ENCODE results near the gene PNCK. TPM values are rescaled to one million over a fixed set of nuclear protein-coding genes. Genes with fewer than 3 reads are reported as not detected.
"Not testable (repeated sequence)": the region's sequence is repeated elsewhere in the genome, so short reads cannot be mapped to it uniquely, and the experiment has no call there.

PNCK gene
- total and polyA plus RNA-seq, 2 donors = 2.4 to 8.2 TPM

DNA sequence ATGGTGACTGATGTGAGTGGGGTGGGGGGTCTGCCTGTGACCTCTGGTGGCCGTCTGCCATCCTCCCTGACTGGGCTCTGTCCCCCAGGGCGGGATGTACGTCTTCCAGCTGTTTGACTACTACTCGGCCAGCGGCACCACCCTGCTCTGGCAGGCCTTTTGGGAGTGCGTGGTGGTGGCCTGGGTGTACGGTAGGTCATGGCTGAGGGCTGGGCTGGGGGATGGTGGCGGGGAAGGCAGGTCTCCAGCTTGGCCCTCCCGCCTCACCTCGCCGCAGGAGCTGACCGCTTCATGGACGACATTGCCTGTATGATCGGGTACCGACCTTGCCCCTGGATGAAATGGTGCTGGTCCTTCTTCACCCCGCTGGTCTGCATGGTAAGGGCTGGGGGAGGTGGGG, 20.6 kb upstream of the PNCK start:
- H3K4me3 ChIP-seq (ENCODE audit: low read length in 2 of 2); H3K4me1 ChIP-seq (ENCODE audit: control insufficient read depth in 2 of 2, insufficient read depth in 2 of 2, low read length in 2 of 2); H3K9me3 ChIP-seq (ENCODE audit: control insufficient read depth in 2 of 2, insufficient read depth in 1 of 2, low read length in 1 of 2); DNase-seq (ENCODE audit: low read depth in 6 of 9, low spot score in 9 of 9); H3K27ac ChIP-seq (ENCODE audit: low read depth in 1 of 2, low read length in 1 of 2): not testable (repeated sequence)
- H3K27me3 ChIP-seq (ENCODE audit: control insufficient read depth in 2 of 2, insufficient read depth in 1 of 2, low read length in 1 of 2) = peaks cover 6 to 25% of the 10 kb centered on the region in 2 donors
- 97% methylated on average over 16 of the region's 16 CpGs for WGBS
- H3K36me3 ChIP-seq (ENCODE audit: control insufficient read depth in 2 of 2, insufficient read depth in 2 of 2, low read length in 1 of 2) = peaks cover 4 to 13% of the 10 kb centered on the region in 2 donors

DNA sequence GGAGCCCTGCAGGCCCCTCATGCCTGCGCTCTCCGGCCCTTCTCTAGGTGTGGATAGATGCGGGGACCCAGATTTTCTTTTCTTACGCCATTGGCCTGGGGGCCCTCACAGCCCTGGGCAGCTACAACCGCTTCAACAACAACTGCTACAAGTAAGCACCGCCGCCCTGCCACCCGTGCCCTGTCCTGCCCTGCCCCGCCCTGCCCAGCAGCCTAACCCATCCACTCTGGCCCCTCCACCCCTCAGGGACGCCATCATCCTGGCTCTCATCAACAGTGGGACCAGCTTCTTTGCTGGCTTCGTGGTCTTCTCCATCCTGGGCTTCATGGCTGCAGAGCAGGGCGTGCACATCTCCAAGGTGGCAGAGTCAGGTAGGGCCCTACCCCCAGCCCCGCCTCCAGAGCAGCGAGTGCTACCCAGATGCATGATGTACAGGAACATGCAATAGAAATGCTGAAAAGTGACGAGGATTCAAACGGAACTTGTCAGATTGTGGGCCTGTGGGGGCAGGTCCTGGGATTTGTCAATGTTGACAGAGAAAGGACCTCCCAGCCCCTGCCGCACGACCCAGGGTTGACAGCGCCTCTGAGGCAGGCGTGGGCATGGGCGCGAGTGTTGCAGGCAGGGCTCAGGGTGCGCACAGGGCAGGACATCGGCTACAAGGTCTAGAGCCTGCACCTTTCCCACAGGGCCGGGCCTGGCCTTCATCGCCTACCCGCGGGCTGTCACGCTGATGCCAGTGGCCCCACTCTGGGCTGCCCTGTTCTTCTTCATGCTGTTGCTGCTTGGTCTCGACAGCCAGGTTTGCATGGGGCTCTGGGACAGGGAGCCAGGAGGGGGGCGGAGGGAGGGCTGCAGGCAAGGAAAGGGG, 19.8 kb upstream of the PNCK start:
- Histone ChIP-seq H3K4me3 (ENCODE audit: low read length in 2 of 2) (no peak overlapping the region), H3K36me3 (ENCODE audit: control insufficient read depth in 2 of 2, insufficient read depth in 2 of 2, low read length in 1 of 2) (peaks cover 4 to 6% of the 10 kb centered on the region in 2 donors), H3K27ac (ENCODE audit: low read depth in 1 of 2, low read length in 1 of 2) (no peak overlapping the region), H3K9me3 (ENCODE audit: control insufficient read depth in 2 of 2, insufficient read depth in 1 of 2, low read length in 1 of 2) (peaks cover 0 to 3% of the 10 kb centered on the region in 2 donors), H3K27me3 (ENCODE audit: control insufficient read depth in 2 of 2, insufficient read depth in 1 of 2, low read length in 1 of 2) (peaks cover 6 to 27% of the 10 kb centered on the region in 2 donors), H3K4me1 (ENCODE audit: control insufficient read depth in 2 of 2, insufficient read depth in 2 of 2, low read length in 2 of 2) (no peaks in the 10 kb centered on the region)
- no peak for DNase-seq (ENCODE audit: low read depth in 6 of 9, low spot score in 9 of 9)
- 93% methylated on average over 31 of the region's 31 CpGs for WGBS

DNA sequence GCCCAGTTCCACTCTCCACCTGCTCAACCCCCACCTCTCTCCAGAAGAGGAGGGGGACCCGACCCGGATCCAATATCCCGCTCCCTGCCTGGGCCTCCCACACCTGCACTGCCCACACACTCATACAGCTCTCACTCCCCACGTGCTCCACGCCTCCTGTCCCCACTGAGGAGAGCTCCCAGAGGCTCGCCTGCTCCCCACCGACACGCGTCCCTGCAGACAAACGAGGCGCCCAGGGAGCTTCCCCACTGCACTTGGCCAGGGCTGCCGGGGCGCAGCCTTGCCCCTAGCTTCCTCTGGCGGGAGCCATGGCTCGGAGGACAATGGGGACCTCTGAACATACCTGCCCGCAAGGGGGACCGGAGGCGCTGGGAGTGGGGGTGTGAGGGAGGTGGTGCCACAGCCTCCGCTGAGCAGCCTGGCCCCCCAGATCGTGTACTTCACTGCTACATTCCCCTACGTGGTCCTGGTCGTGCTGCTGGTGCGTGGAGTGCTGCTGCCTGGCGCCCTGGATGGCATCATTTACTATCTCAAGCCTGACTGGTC, 19.1 kb upstream of the PNCK start:
- DNase-seq (ENCODE audit: low read depth in 6 of 9, low spot score in 9 of 9) = no peak
- Histone ChIP-seq H3K27ac (ENCODE audit: low read depth in 1 of 2, low read length in 1 of 2) (no peak overlapping the region), H3K36me3 (ENCODE audit: control insufficient read depth in 2 of 2, insufficient read depth in 2 of 2, low read length in 1 of 2) (peaks cover 4% of the 10 kb centered on the region in 2 donors), H3K4me3 (ENCODE audit: low read length in 2 of 2) (no peak overlapping the region), H3K4me1 (ENCODE audit: control insufficient read depth in 2 of 2, insufficient read depth in 2 of 2, low read length in 2 of 2) (no peaks in the 10 kb centered on the region), H3K9me3 (ENCODE audit: control insufficient read depth in 2 of 2, insufficient read depth in 1 of 2, low read length in 1 of 2) (peaks cover 0 to 3% of the 10 kb centered on the region in 2 donors), H3K27me3 (ENCODE audit: control insufficient read depth in 2 of 2, insufficient read depth in 1 of 2, low read length in 1 of 2) (peaks cover 6 to 27% of the 10 kb centered on the region in 2 donors)
- WGBS = 80% methylated on average over 24 of the region's 24 CpGs

DNA sequence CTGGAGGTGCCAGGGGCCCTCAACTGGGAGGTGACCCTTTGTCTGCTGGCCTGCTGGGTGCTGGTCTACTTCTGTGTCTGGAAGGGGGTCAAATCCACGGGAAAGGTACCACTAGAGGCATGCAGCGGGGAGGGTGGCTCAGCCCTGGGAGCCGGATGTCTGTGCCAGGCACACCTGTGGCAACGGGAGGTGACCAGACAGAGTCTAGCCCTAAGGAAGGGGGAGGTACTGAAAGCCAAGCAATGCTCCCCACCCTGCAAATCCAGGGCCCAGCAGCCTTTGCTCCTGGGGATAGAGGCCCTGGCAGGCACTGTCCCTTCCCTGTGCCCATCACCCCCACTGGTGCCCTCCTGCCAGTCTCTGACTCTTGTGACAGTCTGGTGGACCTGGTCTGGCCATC, 18.4 kb upstream of the PNCK start:
- peaks cover 6 to 33% of the 10 kb centered on the region in 2 donors for H3K27me3 ChIP-seq (ENCODE audit: control insufficient read depth in 2 of 2, insufficient read depth in 1 of 2, low read length in 1 of 2)
- H3K9me3 ChIP-seq (ENCODE audit: control insufficient read depth in 2 of 2, insufficient read depth in 1 of 2, low read length in 1 of 2) = peaks cover 0 to 3% of the 10 kb centered on the region in 2 donors
- H3K4me3 ChIP-seq (ENCODE audit: low read length in 2 of 2) = no peak overlapping the region
- WGBS = 86% methylated on average over 4 of the region's 4 CpGs
- peaks cover 0 to 4% of the 10 kb centered on the region in 2 donors for H3K36me3 ChIP-seq (ENCODE audit: control insufficient read depth in 2 of 2, insufficient read depth in 2 of 2, low read length in 1 of 2)
- H3K4me1 ChIP-seq (ENCODE audit: control insufficient read depth in 2 of 2, insufficient read depth in 2 of 2, low read length in 2 of 2) = peaks cover 0 to 2% of the 10 kb centered on the region in 2 donors
- DNase-seq (ENCODE audit: low read depth in 6 of 9, low spot score in 9 of 9) = no peak
- H3K27ac ChIP-seq (ENCODE audit: low read depth in 1 of 2, low read length in 1 of 2) = no peak overlapping the region

DNA sequence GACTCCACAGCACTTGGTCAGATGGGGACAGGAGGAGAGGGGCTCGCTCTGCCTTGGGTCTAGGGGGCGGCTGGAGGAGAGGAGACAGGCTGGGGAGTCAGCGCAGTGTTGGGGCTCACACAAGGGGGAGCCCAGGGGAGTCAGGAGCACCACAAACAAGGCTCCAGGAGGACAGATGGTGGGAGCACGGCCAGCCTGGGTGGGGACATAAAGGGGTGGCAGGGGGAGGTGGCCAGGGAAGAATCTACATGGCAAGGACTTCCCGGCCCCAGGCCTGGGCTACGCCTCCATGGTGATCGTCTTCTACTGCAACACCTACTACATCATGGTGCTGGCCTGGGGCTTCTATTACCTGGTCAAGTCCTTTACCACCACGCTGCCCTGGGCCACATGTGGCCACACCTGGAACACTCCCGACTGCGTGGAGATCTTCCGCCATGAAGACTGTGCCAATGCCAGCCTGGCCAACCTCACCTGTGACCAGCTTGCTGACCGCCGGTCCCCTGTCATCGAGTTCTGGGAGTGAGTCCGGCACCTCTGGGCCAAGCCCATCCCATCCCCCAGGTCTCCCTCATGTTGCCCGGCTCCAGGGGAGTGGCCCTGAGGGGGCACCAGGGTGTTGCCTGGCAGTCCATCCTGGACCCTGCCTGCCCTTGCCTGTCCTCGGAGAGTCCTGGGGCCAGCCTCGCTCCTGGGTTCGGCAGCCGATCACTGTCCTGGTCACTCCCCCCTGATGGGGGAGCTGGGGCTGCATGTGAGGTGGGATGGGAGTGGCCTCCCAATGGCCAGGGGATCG, 17.6 kb upstream of the PNCK start:
- H3K36me3 ChIP-seq (ENCODE audit: control insufficient read depth in 2 of 2, insufficient read depth in 2 of 2, low read length in 1 of 2); DNase-seq (ENCODE audit: low read depth in 6 of 9, low spot score in 9 of 9); H3K9me3 ChIP-seq (ENCODE audit: control insufficient read depth in 2 of 2, insufficient read depth in 1 of 2, low read length in 1 of 2); H3K4me1 ChIP-seq (ENCODE audit: control insufficient read depth in 2 of 2, insufficient read depth in 2 of 2, low read length in 2 of 2); H3K4me3 ChIP-seq (ENCODE audit: low read length in 2 of 2); H3K27ac ChIP-seq (ENCODE audit: low read depth in 1 of 2, low read length in 1 of 2): not testable (repeated sequence)
- peaks cover 11 to 41% of the 10 kb centered on the region in 2 donors for H3K27me3 ChIP-seq (ENCODE audit: control insufficient read depth in 2 of 2, insufficient read depth in 1 of 2, low read length in 1 of 2)
- WGBS = 92% methylated on average over 21 of the region's 21 CpGs

DNA sequence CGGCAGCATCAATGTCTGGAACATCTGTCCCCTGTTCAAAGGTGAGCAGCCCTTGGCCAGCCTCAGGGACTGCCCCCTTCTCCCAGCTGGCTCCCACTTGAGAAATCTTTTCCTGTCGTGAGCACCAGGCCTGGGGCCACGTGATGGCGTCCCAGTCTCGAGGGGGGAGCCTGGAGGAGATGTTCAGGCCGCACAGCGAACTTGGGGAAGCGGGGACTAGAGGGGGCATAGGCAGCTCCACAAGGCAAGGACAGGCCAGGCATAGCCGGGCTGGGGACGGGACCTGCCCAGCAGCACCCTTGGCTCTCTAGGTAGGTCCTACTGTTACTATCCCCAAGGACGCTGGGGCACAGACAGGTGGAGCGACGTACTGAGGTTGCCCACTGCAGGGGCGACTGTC, 16.9 kb upstream of the PNCK start:
- peaks cover 0 to 3% of the 10 kb centered on the region in 2 donors for H3K9me3 ChIP-seq (ENCODE audit: control insufficient read depth in 2 of 2, insufficient read depth in 1 of 2, low read length in 1 of 2)
- no peak overlapping the region for H3K27ac ChIP-seq (ENCODE audit: low read depth in 1 of 2, low read length in 1 of 2)
- H3K36me3 ChIP-seq (ENCODE audit: control insufficient read depth in 2 of 2, insufficient read depth in 2 of 2, low read length in 1 of 2) = peaks cover 0 to 4% of the 10 kb centered on the region in 2 donors
- no peak overlapping the region for H3K4me3 ChIP-seq (ENCODE audit: low read length in 2 of 2)
- peaks cover 0 to 2% of the 10 kb centered on the region in 2 donors for H3K4me1 ChIP-seq (ENCODE audit: control insufficient read depth in 2 of 2, insufficient read depth in 2 of 2, low read length in 2 of 2)
- no peak for DNase-seq (ENCODE audit: low read depth in 6 of 9, low spot score in 9 of 9)
- H3K27me3 ChIP-seq (ENCODE audit: control insufficient read depth in 2 of 2, insufficient read depth in 1 of 2, low read length in 1 of 2) = peaks cover 11 to 48% of the 10 kb centered on the region in 2 donors
- 88% methylated on average over 14 of the region's 14 CpGs for WGBS

DNA sequence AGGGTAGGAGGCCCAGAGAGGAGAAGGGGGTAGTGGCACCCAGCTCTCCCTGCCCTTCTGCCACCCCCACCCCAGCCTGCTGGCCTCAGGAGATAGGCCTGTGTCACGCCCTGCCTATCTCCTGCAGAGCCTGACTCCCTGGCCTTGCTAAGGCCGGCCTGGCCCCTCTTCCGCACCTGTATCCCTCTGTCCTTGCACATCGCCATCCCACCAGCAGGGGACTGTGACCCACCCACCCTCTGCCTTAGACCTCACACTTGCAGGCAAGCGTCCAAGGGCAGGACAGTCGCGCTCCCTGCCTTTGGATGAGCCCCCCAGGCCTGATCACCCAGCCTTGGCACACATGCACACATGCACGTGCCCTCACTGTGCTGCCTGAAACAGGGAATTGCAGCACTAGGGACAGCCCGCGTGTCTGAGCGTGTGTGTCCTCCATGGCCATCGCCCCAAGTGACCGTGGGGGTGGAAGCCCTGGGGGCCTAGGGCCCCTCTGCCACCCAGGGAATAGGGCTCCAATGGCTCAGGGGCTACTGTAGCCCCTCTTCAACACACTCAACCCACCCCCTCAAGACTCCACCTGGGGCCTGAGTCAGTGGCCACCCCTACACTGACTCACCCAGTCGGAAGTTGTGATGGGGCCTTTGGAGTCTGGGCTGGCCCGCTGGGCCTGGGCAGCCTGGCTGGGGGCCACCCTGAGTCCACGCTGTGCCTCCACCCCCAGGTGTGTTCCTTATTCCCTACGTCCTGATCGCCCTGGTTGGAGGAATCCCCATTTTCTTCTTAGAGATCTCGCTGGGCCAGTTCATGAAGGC, 16.2 kb upstream of the PNCK start:
- no peak overlapping the region for H3K4me3 ChIP-seq (ENCODE audit: low read length in 2 of 2)
- H3K4me1 ChIP-seq (ENCODE audit: control insufficient read depth in 2 of 2, insufficient read depth in 2 of 2, low read length in 2 of 2) = peaks cover 0 to 2% of the 10 kb centered on the region in 2 donors
- WGBS = 95% methylated on average over 19 of the region's 19 CpGs
- peaks cover 0 to 3% of the 10 kb centered on the region in 2 donors for H3K36me3 ChIP-seq (ENCODE audit: control insufficient read depth in 2 of 2, insufficient read depth in 2 of 2, low read length in 1 of 2)
- H3K9me3 ChIP-seq (ENCODE audit: control insufficient read depth in 2 of 2, insufficient read depth in 1 of 2, low read length in 1 of 2) = peaks cover 0 to 3% of the 10 kb centered on the region in 2 donors
- no peak overlapping the region for H3K27ac ChIP-seq (ENCODE audit: low read depth in 1 of 2, low read length in 1 of 2)
- peaks cover 14 to 54% of the 10 kb centered on the region in 2 donors for H3K27me3 ChIP-seq (ENCODE audit: control insufficient read depth in 2 of 2, insufficient read depth in 1 of 2, low read length in 1 of 2)
- DNase-seq (ENCODE audit: low read depth in 6 of 9, low spot score in 9 of 9) = no peak

DNA sequence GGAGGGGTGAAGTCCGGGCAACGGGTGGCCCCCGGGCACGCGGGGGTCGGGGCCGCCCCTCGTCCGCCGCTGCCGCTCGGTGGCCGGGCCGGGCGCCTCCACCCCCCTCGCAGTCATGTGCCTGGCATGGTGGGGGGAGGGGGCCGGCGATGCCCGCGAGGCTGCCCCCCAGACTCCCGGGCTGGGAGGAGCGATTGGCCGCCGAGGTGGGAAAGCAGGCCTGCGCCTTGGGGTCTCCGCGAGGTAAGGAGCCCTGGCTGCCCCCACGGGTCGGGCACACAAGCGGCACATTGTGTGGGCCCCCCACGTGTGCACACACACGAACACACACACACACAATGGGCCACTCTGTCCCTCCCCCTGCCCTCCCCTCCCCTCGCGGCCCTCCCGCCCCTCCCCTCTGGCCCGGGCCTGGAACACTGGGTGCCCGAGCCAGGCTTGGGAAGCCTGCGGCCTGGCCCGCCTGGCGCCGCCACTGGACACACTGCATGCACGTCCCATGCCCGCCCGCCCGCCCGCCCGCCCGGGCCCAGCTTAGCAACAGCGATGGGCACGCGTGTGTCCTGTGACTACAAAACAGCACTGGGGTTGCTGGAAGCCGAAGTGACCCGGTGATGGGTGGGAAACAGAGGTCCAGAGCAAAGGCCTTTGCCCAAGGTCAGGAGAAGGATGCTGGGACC, 15.4 kb upstream of the PNCK start:
- no peak for DNase-seq (ENCODE audit: low read depth in 6 of 9, low spot score in 9 of 9)
- WGBS = 35% methylated on average over 51 of the region's 53 CpGs
- peaks cover 0 to 6% of the 10 kb centered on the region in 2 donors for H3K9me3 ChIP-seq (ENCODE audit: control insufficient read depth in 2 of 2, insufficient read depth in 1 of 2, low read length in 1 of 2)
- no peak overlapping the region for H3K27ac ChIP-seq (ENCODE audit: low read depth in 1 of 2, low read length in 1 of 2)
- H3K36me3 ChIP-seq (ENCODE audit: control insufficient read depth in 2 of 2, insufficient read depth in 2 of 2, low read length in 1 of 2) = no peaks in the 10 kb centered on the region
- H3K27me3 ChIP-seq (ENCODE audit: control insufficient read depth in 2 of 2, insufficient read depth in 1 of 2, low read length in 1 of 2) = peaks cover 19 to 62% of the 10 kb centered on the region in 2 donors
- peaks cover 0 to 2% of the 10 kb centered on the region in 2 donors for H3K4me1 ChIP-seq (ENCODE audit: control insufficient read depth in 2 of 2, insufficient read depth in 2 of 2, low read length in 2 of 2)
- H3K4me3 ChIP-seq (ENCODE audit: low read length in 2 of 2) = no peak overlapping the region

All from thymus (tissue), 11 donors.